ENCODE measurements around the gene WASHC2A. TPM values are rescaled to one million over a fixed set of nuclear protein-coding genes. Genes with fewer than 3 reads are reported as not detected.
"Not testable (repeated sequence)": the region's sequence is repeated elsewhere in the genome, so short reads cannot be mapped to it uniquely, and the experiment has no call there.

WASHC2A gene
- polyA plus RNA-seq (ENCODE audit: insufficient read length in 3 of 3) = 10 to 100 TPM; 71.6 to 82.7 (median 78.4) TPM

GRCh38 chr10:50067546-50068351, at the start of gene WASHC2A:
Gene WASHC2A, plus strand, starts transcription at chr10:50067954. Its CDS starts 52 bp downstream, at chr10:50068006.
- peak; percentile 32 to 65 (median 43) for DNase-seq (ENCODE audit: low read depth in 3 of 3, low spot score in 2 of 3)

- not testable (repeated sequence) for DNase-seq (ENCODE audit: low read depth in 3 of 3, low spot score in 2 of 3)
These were observed 48.5 kb upstream of the WASHC2A start for GRCh38 chr10:50019279-50019678.

- not testable (repeated sequence) for DNase-seq (ENCODE audit: low read depth in 3 of 3, low spot score in 2 of 3)
These were observed 47.2 kb upstream of the WASHC2A start for GRCh38 chr10:50020451-50021024.

GRCh38 chr10:50021646-50022045, 46.1 kb upstream of the WASHC2A start:
- DNase-seq (ENCODE audit: low read depth in 3 of 3, low spot score in 2 of 3) = no peak

GRCh38 chr10:50024716-50025383, 42.9 kb upstream of the WASHC2A start:
- not testable (repeated sequence) for DNase-seq (ENCODE audit: low read depth in 3 of 3, low spot score in 2 of 3)

- DNase-seq (ENCODE audit: low read depth in 3 of 3, low spot score in 2 of 3) = no peak
These were observed 42.1 kb upstream of the WASHC2A start for GRCh38 chr10:50025627-50026026.

GRCh38 chr10:50027195-50027594, 40.6 kb upstream of the WASHC2A start:
- no peak for DNase-seq (ENCODE audit: low read depth in 3 of 3, low spot score in 2 of 3)

- DNase-seq (ENCODE audit: low read depth in 3 of 3, low spot score in 2 of 3) = no peak
These were observed 34.3 kb upstream of the WASHC2A start for GRCh38 chr10:50033481-50033880.

- DNase-seq (ENCODE audit: low read depth in 3 of 3, low spot score in 2 of 3) = not testable (repeated sequence)
These were observed 32.4 kb upstream of the WASHC2A start for GRCh38 chr10:50035337-50035736.

GRCh38 chr10:50044941-50045664, 22.7 kb upstream of the WASHC2A start:
- no peak for DNase-seq (ENCODE audit: low read depth in 3 of 3, low spot score in 2 of 3)

- DNase-seq (ENCODE audit: low read depth in 3 of 3, low spot score in 2 of 3) = not testable (repeated sequence)
These were observed 21.3 kb upstream of the WASHC2A start for GRCh38 chr10:50046457-50046856.

- not testable (repeated sequence) for DNase-seq (ENCODE audit: low read depth in 3 of 3, low spot score in 2 of 3)
These were observed 20.2 kb upstream of the WASHC2A start for GRCh38 chr10:50047594-50047993.

GRCh38 chr10:50051995-50052660, 15.6 kb upstream of the WASHC2A start:
- DNase-seq (ENCODE audit: low read depth in 3 of 3, low spot score in 2 of 3) = not testable (repeated sequence)

GRCh38 chr10:50052778-50053376, 14.9 kb upstream of the WASHC2A start:
- not testable (repeated sequence) for DNase-seq (ENCODE audit: low read depth in 3 of 3, low spot score in 2 of 3)

- not testable (repeated sequence) for DNase-seq (ENCODE audit: low read depth in 3 of 3, low spot score in 2 of 3)
These were observed 12.1 kb upstream of the WASHC2A start for GRCh38 chr10:50055494-50056292.

- DNase-seq (ENCODE audit: low read depth in 3 of 3, low spot score in 2 of 3) = not testable (repeated sequence)
These were observed 11.1 kb upstream of the WASHC2A start for GRCh38 chr10:50056654-50057053.

- not testable (repeated sequence) for DNase-seq (ENCODE audit: low read depth in 3 of 3, low spot score in 2 of 3)
These were observed 9.0 kb upstream of the WASHC2A start for GRCh38 chr10:50058727-50059126.

- DNase-seq (ENCODE audit: low read depth in 3 of 3, low spot score in 2 of 3) = not testable (repeated sequence)
These were observed 7.8 kb upstream of the WASHC2A start for GRCh38 chr10:50059946-50060345.

- not testable (repeated sequence) for DNase-seq (ENCODE audit: low read depth in 3 of 3, low spot score in 2 of 3)
These were observed 6.2 kb upstream of the WASHC2A start for GRCh38 chr10:50061548-50061947.

Measured in right renal cortex interstitium (tissue), 3 donors.